Measurements from ENCODE around the gene DENND6B.

DNA sequence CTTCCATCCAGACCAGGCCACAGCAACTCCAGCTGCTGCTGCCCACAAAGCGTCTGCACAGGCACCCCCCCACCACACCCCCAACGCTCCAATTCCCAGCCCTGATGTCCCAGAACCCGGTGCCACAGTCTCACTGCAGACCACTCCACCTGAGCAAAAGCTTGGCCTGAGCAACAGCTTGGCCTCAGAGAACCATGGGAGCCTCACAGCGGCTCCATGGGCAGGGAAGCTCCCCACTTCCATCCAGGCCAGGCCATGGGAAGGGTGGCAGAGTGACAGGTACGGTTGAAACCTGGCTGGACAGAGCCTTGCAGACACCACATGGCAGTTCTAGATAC lies 32.5 kb downstream of the DENND6B start:
- TF ChIP-seq POLR2A (IDR thresholded peaks at IDR 0.05; ENCODE audit: borderline replicate concordance, extremely low read depth, insufficient read depth, insufficient read length): no peak
- TF ChIP-seq CTCF (IDR thresholded peaks at IDR 0.05 in 2 of 3, conservative IDR thresholded peaks at IDR 0.05 in 1 of 3; ENCODE audit: borderline replicate concordance in 1 of 3, insufficient read depth in 1 of 3, low read depth in 2 of 3, low read length in 2 of 3): no peak
- no peak for TF ChIP-seq POLR2AphosphoS5 (IDR thresholded peaks at IDR 0.05; ENCODE audit: low read depth, low read length)
- TF ChIP-seq RAD21 (IDR thresholded peaks at IDR 0.05; ENCODE audit: low read depth): no peak
- TF ChIP-seq ZNF274 (IDR thresholded peaks at IDR 0.05; ENCODE audit: low read depth, low read length): no peak
